LNCaP clone FGC (cell line): Measurements from ENCODE around the gene PTPRT.

Experiments
- DNase-seq: peaks from one replicate; pipeline ENCODE4 v3.0.0-alpha.2; 2011; ENCODE audit warnings: low read depth
- H3K4me3 ChIP-seq: 2 replicates; pipeline ENCODE4 v1.5.1; 2011; ENCODE audit warnings: mild to moderate bottlenecking, low read depth, low read length, control low read depth
- CTCF ChIP-seq: IDR thresholded peaks from 2 replicates; pipeline ENCODE4 v1.5.1; 2012; ENCODE audit warnings: mild to moderate bottlenecking; ENCODE audit not compliant: control insufficient read depth, insufficient read depth; ENCODE audit errors: extremely low read depth

PTPRT gene

GRCh38 chr20:42752620-42753019 lies 437.1 kb downstream of the PTPRT start:
- no peak for DNase-seq
- no peak for TF ChIP-seq CTCF
- H3K4me3 ChIP-seq: no peak overlapping the region

GRCh38 chr20:42749556-42749955 lies 440.1 kb downstream of the PTPRT start:
- no peak for TF ChIP-seq CTCF

GRCh38 chr20:42747765-42748411 lies 441.8 kb downstream of the PTPRT start:
- DNase-seq: peak; percentile 79
- H3K4me3 ChIP-seq: no peak overlapping the region
- TF ChIP-seq CTCF: no peak

More at GRCh38 chr20:42749556-42749955, 440.1 kb downstream of the PTPRT start:
- H3K4me3 ChIP-seq: no peak overlapping the region
- DNase-seq: no peak

GRCh38 chr20:42744756-42745465 lies 444.8 kb downstream of the PTPRT start:
- no peak for TF ChIP-seq CTCF
- no peak overlapping the region for H3K4me3 ChIP-seq
- DNase-seq: no peak

- TF ChIP-seq CTCF: no peak
- DNase-seq: no peak
Observed at GRCh38 chr20:42742926-42743325, 446.8 kb downstream of the PTPRT start.

GRCh38 chr20:42741906-42742305 lies 447.8 kb downstream of the PTPRT start:
- DNase-seq: no peak
- no peak for TF ChIP-seq CTCF

More at GRCh38 chr20:42742926-42743325, 446.8 kb downstream of the PTPRT start:
- H3K4me3 ChIP-seq: no peak overlapping the region

More at GRCh38 chr20:42741906-42742305, 447.8 kb downstream of the PTPRT start:
- H3K4me3 ChIP-seq: no peak overlapping the region
